ENCODE data around the gene PPP1R16B.

GRCh38 chr20:38962928-38963401 lies 157.5 kb downstream of the PPP1R16B start:
- no peak for TF ChIP-seq CTCF (IDR thresholded peaks at IDR 0.05)
- no peak for TF ChIP-seq POLR2AphosphoS5 (IDR thresholded peaks at IDR 0.05)

Measured in prostate gland (tissue), 2 donors.